Measurements from ENCODE around the gene C11orf71. TPM values are rescaled to one million over a fixed set of nuclear protein-coding genes. Genes with fewer than 3 reads are reported as not detected.
A peak's percentile ranks its signal among the peaks of the same experiment; 100 is the strongest.

C11orf71 gene
- total RNA-seq, 3 donors from 2014 or later: 7.9 to 13.2 (median 10.2) TPM

GRCh38 chr11:114358716-114359115 lies 41.6 kb downstream of the C11orf71 start:
- Histone ChIP-seq H3K4me3 (no peak overlapping the region), H3K27ac (peak overlapping the region in 1 of 2 donors; percentile 14), H3K4me1 (no peaks in the 10 kb centered on the region), H3K36me3 (no peaks in the 10 kb centered on the region), H3K9me3 (no peaks in the 10 kb centered on the region), H3K27me3 (no peaks in the 10 kb centered on the region)
- intact Hi-C loops (cut with DNase I; ENCODE audit: low total_unique reads): no loop called here
- peak in 1 of 2 donors; percentile 31 for DNase-seq (ENCODE audit: low spot score in 2 of 2)
- TF ChIP-seq POLR2A (IDR thresholded peaks at IDR 0.05) (no peak), CTCF (IDR thresholded peaks at IDR 0.05) (no peak), POLR2AphosphoS5 (IDR thresholded peaks at IDR 0.05) (no peak)

- Histone ChIP-seq H3K27me3 (no peaks in the 10 kb centered on the region), H3K4me1 (no peaks in the 10 kb centered on the region), H3K9me3 (no peaks in the 10 kb centered on the region), H3K36me3 (no peaks in the 10 kb centered on the region), H3K27ac (no peak overlapping the region), H3K4me3 (no peak overlapping the region)
- intact Hi-C loops (cut with DNase I; ENCODE audit: low total_unique reads): no loop called here
- DNase-seq (ENCODE audit: low spot score in 2 of 2): no peak
- TF ChIP-seq POLR2AphosphoS5 (IDR thresholded peaks at IDR 0.05): no peak
- no peak for TF ChIP-seq POLR2A (IDR thresholded peaks at IDR 0.05)
- TF ChIP-seq CTCF (IDR thresholded peaks at IDR 0.05): no peak
Measured at GRCh38 chr11:114354076-114354475, 46.2 kb downstream of the C11orf71 start.

GRCh38 chr11:114353443-114353842 lies 46.9 kb downstream of the C11orf71 start:
- intact Hi-C loops (cut with DNase I; ENCODE audit: low total_unique reads): no loop called here
- no peak for TF ChIP-seq POLR2AphosphoS5 (IDR thresholded peaks at IDR 0.05)
- no peak for TF ChIP-seq POLR2A (IDR thresholded peaks at IDR 0.05)
- TF ChIP-seq CTCF (IDR thresholded peaks at IDR 0.05): no peak

GRCh38 chr11:114350022-114350421 lies 50.3 kb downstream of the C11orf71 start:
- Histone ChIP-seq H3K4me3 (no peak overlapping the region), H3K27me3 (no peaks in the 10 kb centered on the region), H3K27ac (no peak overlapping the region), H3K9me3 (no peaks in the 10 kb centered on the region), H3K36me3 (no peaks in the 10 kb centered on the region), H3K4me1 (no peaks in the 10 kb centered on the region)
- DNase-seq (ENCODE audit: low spot score in 2 of 2): no peak
- no peak for TF ChIP-seq POLR2AphosphoS5 (IDR thresholded peaks at IDR 0.05)
- TF ChIP-seq CTCF (IDR thresholded peaks at IDR 0.05): no peak
- TF ChIP-seq POLR2A (IDR thresholded peaks at IDR 0.05): no peak
- intact Hi-C loops (cut with DNase I; ENCODE audit: low total_unique reads): no loop called here

More at GRCh38 chr11:114353443-114353842, 46.9 kb downstream of the C11orf71 start:
- Histone ChIP-seq H3K36me3 (no peaks in the 10 kb centered on the region), H3K9me3 (no peaks in the 10 kb centered on the region), H3K4me1 (no peaks in the 10 kb centered on the region), H3K27ac (no peak overlapping the region), H3K4me3 (no peak overlapping the region), H3K27me3 (no peaks in the 10 kb centered on the region)
- no peak for DNase-seq (ENCODE audit: low spot score in 2 of 2)

Other genes starting within 250 kb of the C11orf71 start
- 1,000 to 10,000 TPM in 2 of 3 donors, 100 to 1,000 TPM in 1; 987 to 2,750 (median 1,078) TPM for gene NNMT, start 104.1 kb downstream of the C11orf71 start, total RNA-seq
- 10 to 100 TPM; 14.7 to 29.7 (median 25.2) TPM for gene RBM7, start 155 bp upstream of the C11orf71 start, total RNA-seq
- 100 to 1,000 TPM; 108 to 127 (median 123) TPM for gene REXO2, start 39.0 kb upstream of the C11orf71 start, total RNA-seq
- 1 to 10 TPM in 1 of 3 donors, not detected in 2; 1.3 TPM for gene NXPE1, start 159.4 kb upstream of the C11orf71 start, total RNA-seq
- under 1 TPM in 2 of 3 donors, not detected in 1; 0.29 to 0.66 TPM for gene NXPE4, start 195.3 kb upstream of the C11orf71 start, total RNA-seq